GM10847 (cell line): ENCODE measurements around the gene GRK5.

ENCODE experiments used
- POLR2A ChIP-seq: IDR thresholded peaks from 2 replicates; pipeline ENCODE4 v1.6.1; 2011; ENCODE audit not compliant: insufficient read length; ENCODE audit errors: extremely low read depth

The GRK5 gene

GRCh38 chr10:119209035-119209735, 1.8 kb downstream of the GRK5 start:
- no peak for TF ChIP-seq POLR2A

DNA sequence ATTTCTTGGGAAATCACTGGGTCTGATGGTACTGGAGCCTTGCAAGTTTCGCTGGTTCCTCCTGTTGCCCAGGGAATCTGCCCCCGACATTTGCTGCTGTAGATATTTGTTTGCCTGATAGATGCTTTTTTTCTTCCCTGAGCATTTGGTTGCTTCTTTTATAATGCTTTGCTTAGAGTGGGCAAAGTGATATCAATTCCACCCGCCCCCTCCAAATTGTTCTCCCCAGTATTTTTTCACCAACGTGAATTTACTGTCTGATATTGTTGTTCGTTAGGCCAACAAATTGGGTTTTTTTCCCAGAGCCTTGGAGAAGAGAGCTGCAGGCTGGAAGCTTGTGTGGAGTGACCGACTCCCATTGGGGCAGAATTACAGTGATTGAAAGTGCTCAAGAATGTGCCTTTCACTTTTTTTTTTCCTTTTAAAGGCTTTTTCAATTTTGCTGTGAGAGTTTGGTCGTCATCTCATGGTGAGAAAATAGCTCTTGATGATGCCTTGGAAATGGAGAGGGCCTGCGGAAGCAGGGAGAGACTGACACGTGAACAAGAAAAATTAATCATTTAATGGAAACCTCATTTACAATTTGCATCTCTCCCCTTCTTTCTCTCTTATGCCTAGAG, 2.5 kb downstream of the GRK5 start:
- TF ChIP-seq POLR2A: no peak

GRCh38 chr10:119210633-119211032, 3.3 kb downstream of the GRK5 start:
- TF ChIP-seq POLR2A: no peak

- TF ChIP-seq POLR2A: no peak
Measured at GRCh38 chr10:119211176-119211575, 3.8 kb downstream of the GRK5 start.

- no peak for TF ChIP-seq POLR2A
Measured at GRCh38 chr10:119211625-119212441, 4.5 kb downstream of the GRK5 start.

- no peak for TF ChIP-seq POLR2A
Measured at GRCh38 chr10:119215371-119215770, 8.0 kb downstream of the GRK5 start.

DNA sequence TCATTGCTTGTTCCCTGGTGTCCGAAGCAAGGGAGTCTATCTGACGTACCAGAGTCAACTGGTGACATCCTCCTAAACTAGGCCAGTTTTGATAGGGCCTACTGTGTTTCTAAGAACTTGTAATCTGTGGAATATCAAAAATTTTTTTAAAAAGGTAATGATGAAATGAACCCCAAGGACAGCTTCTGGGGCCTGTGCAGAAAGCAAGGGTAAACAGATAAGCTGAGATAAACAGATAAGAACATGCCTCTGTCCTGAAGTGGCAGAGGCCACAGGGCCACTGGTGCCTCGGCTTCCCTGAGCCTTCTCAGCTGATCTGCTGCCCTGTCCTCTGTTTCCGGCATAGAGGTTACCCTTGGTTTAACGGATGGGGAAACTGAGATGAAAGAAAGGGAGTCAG, 8.8 kb downstream of the GRK5 start:
- TF ChIP-seq POLR2A: no peak

DNA sequence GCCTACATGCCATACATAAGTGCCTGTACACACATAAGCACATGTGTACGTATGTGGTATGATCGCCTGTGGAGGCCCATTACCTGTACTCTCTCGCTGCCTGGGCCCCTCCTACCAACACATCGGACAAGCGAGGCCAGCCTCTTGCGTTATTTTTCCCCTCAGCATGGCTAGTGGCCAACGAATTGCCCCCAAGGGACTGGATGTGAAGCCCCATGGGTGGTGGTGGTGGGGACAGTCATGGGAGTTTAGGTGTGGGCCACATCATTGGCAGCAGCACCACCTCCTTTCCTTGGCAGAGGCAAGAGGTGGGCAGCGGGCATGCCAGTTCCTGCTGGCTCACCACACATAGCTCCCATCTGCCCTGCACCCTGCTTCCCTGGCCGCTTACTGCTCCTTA, 10.0 kb downstream of the GRK5 start:
- no peak for TF ChIP-seq POLR2A

DNA sequence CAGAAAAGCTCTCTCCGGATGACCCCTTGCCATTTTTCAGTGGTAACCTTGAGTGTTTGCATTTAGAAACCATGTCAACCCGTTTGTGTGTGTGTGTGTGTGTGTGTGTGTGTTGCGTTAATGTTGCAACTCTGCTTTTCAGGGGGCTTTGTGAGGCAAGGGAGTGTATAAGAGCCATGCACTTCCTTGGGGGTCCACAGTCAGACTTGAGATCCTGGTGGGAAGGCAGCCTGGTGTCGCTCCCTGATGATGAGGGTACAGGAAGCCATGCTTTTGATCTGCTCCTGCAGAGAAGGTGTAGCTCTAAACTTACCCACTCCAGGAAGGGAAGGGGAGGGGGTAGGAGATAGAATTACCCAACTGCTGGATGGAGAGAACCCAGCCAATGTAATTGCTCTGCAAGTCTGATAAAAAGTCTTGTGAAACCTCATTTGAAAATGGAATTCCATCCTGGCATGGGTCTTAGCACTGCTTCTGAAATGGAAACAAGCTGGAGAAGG, 10.7 kb downstream of the GRK5 start:
- no peak for TF ChIP-seq POLR2A

DNA sequence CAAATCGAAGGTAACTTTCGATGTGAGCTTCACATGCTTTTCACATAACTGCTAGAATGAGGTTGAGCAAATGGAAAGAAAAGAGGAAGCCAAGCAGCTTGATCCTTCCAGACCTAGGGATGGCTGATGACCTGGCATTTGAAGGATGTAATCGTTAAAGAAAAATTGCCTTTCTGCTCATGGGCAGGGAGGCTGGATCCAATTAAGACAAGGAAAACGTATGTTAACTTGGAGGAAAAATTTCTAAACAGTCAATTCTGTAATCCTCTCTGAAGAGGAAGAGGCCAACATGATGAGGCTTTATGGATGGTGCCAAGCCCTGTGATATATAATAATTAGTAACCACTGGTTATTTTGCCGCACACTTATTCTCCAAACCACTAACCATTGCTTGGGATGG, 12.5 kb downstream of the GRK5 start:
- no peak for TF ChIP-seq POLR2A

- TF ChIP-seq POLR2A: no peak
Measured at GRCh38 chr10:119221201-119221600, 13.8 kb downstream of the GRK5 start.

GRCh38 chr10:119221666-119222065, 14.3 kb downstream of the GRK5 start:
- TF ChIP-seq POLR2A: no peak

- no peak for TF ChIP-seq POLR2A
Measured at GRCh38 chr10:119222537-119222936, 15.2 kb downstream of the GRK5 start.

GRCh38 chr10:119222966-119223386, 15.6 kb downstream of the GRK5 start:
- TF ChIP-seq POLR2A: no peak

- no peak for TF ChIP-seq POLR2A
Measured at GRCh38 chr10:119225083-119225658, 17.8 kb downstream of the GRK5 start.
